Mesothelial cell of epicardium (in vitro differentiated cells): ENCODE measurements around the gene NXPH1. TPM values are rescaled to one million over a fixed set of nuclear protein-coding genes. Genes with fewer than 3 reads are reported as not detected.

Experiments used
- DNase-seq, 2 experiments: peaks; one replicate each; pipeline ENCODE4 v3.0.0; 2021; ENCODE audit warnings: low spot score in 2 of 2; ENCODE audit not compliant: unreplicated experiment in 2 of 2
- H3K27ac Mint-ChIP-seq: 2 replicates; pipeline ENCODE4 v1.8.0; 2021; ENCODE audit warnings: mixed read lengths
- H3K27me3 Mint-ChIP-seq: 2 replicates; pipeline ENCODE4 v1.8.0; 2021; ENCODE audit warnings: low read depth, mixed read lengths
- H3K36me3 Mint-ChIP-seq: 2 replicates; pipeline ENCODE4 v1.8.0; 2021; ENCODE audit warnings: mixed read lengths
- H3K4me1 Mint-ChIP-seq: 2 replicates; pipeline ENCODE4 v1.8.0; 2021; ENCODE audit warnings: mixed read lengths
- H3K4me3 Mint-ChIP-seq: 2 replicates; pipeline ENCODE4 v1.8.0; 2021; ENCODE audit warnings: mild to moderate bottlenecking, moderate library complexity, mixed read lengths
- H3K9me3 Mint-ChIP-seq: 2 replicates; pipeline ENCODE4 v1.8.0; 2021; ENCODE audit warnings: mixed read lengths
- CTCF ChIP-seq: fragments of 200-600 bp; sonication (generic); IDR thresholded peaks from one replicate; pipeline ENCODE4 v1.5.0; 2021; ENCODE audit warnings: antibody characterized with exemption; ENCODE audit not compliant: unreplicated experiment
- total RNA-seq: library from RNA; stranded (reverse); gene quantifications from 3 replicates; pipeline ENCODE4 v1.2.1, GENCODE V29; 2021

NXPH1 gene
- total RNA-seq, 1 donor from 2014 or later, result not detected

- no peak for TF ChIP-seq CTCF
- H3K9me3 Mint-ChIP-seq, result no peaks in the 10 kb centered on the region
- H3K4me3 Mint-ChIP-seq, result no peak overlapping the region
- H3K27ac Mint-ChIP-seq, result no peak overlapping the region
- H3K27me3 Mint-ChIP-seq, result no peaks in the 10 kb centered on the region
- no peaks in the 10 kb centered on the region for H3K36me3 Mint-ChIP-seq
- H3K4me1 Mint-ChIP-seq, result no peaks in the 10 kb centered on the region
- DNase-seq, result no peak
These were observed 164.2 kb downstream of the NXPH1 start for GRCh38 chr7:8597565-8597964.

- Mint-ChIP-seq H3K4me3 (no peak overlapping the region), H3K4me1 (no peaks in the 10 kb centered on the region), H3K9me3 (no peaks in the 10 kb centered on the region), H3K36me3 (no peaks in the 10 kb centered on the region), H3K27me3 (no peaks in the 10 kb centered on the region), H3K27ac (no peak overlapping the region)
- TF ChIP-seq CTCF, result no peak
- DNase-seq, result no peak
These were observed 167.7 kb downstream of the NXPH1 start for GRCh38 chr7:8601121-8601520.

GRCh38 chr7:8605221-8605620 lies 171.8 kb downstream of the NXPH1 start:
- Mint-ChIP-seq H3K4me1 (no peaks in the 10 kb centered on the region), H3K36me3 (no peaks in the 10 kb centered on the region), H3K27ac (no peak overlapping the region), H3K27me3 (peaks cover 12% of the 10 kb centered on the region), H3K9me3 (no peaks in the 10 kb centered on the region), H3K4me3 (no peak overlapping the region)
- DNase-seq, result no peak
- no peak for TF ChIP-seq CTCF

- H3K4me3 Mint-ChIP-seq, result no peak overlapping the region
- no peaks in the 10 kb centered on the region for H3K9me3 Mint-ChIP-seq
- no peak for TF ChIP-seq CTCF
- no peak overlapping the region for H3K27ac Mint-ChIP-seq
- peaks cover 23% of the 10 kb centered on the region for H3K27me3 Mint-ChIP-seq
- no peaks in the 10 kb centered on the region for H3K36me3 Mint-ChIP-seq
- no peaks in the 10 kb centered on the region for H3K4me1 Mint-ChIP-seq
- DNase-seq, result no peak
These were observed 179.2 kb downstream of the NXPH1 start for GRCh38 chr7:8612584-8612983.

GRCh38 chr7:8613191-8613590 lies 179.8 kb downstream of the NXPH1 start:
- Mint-ChIP-seq H3K36me3 (no peaks in the 10 kb centered on the region), H3K27ac (no peak overlapping the region), H3K9me3 (no peaks in the 10 kb centered on the region)

More at GRCh38 chr7:8613191-8613590, 179.8 kb downstream of the NXPH1 start:
- Mint-ChIP-seq H3K4me3 (no peak overlapping the region), H3K4me1 (no peaks in the 10 kb centered on the region), H3K27me3 (peaks cover 18% of the 10 kb centered on the region)
- TF ChIP-seq CTCF, result no peak
- no peak for DNase-seq
